RKO (cell line): ENCODE results near the gene PDE8A.
"Not testable (repeated sequence)": the region's sequence is repeated elsewhere in the genome, so short reads cannot be mapped to it uniquely, and the experiment has no call there.

Experiments
- DNase-seq: peaks from one replicate; pipeline ENCODE4 v3.0.0-alpha.2; 2016; ENCODE audit warnings: low spot score

The PDE8A gene

DNA sequence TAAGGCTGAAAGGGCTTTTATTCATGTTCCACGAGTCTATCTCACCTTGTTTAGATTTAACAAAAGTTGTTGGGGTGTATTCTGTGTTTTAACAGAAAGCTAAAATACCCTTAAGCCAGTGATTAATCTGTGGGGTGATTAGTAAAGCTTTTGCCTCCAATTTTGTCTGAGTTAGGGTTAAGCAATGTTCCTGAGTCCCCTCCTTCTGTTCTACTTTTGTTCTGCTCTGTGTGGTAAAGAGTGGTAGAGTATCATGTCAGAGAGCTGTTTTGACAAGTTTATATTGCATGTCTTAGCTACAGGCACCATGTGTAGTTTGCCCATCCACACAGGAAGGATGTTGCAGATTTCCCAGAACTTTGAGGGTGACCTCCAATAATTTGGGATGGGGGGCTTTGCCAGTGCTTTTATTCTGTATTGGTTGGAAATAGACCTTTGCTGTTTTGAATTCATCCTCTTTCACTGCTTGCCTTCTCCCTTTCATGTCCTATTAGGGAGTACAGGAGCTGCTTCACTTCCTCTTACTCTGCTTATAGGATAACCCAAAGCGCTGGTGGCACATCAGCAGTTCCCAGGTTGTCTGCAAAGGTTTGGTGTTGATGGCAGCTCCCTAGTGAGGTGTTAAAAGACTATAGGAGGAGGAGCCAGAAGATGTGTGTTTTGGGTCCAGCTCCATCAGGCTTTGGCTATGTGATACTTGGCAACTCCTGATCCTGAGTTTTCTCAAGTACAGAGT lies 7.4 kb downstream of the PDE8A start:
- no peak for DNase-seq

- no peak for DNase-seq
These were observed 8.9 kb downstream of the PDE8A start for GRCh38 chr15:84990507-84990906.

GRCh38 chr15:84991014-84991712 lies 9.5 kb downstream of the PDE8A start:
- no peak for DNase-seq

GRCh38 chr15:84992157-84992944 lies 10.7 kb downstream of the PDE8A start:
- DNase-seq = peak; percentile 74

DNA sequence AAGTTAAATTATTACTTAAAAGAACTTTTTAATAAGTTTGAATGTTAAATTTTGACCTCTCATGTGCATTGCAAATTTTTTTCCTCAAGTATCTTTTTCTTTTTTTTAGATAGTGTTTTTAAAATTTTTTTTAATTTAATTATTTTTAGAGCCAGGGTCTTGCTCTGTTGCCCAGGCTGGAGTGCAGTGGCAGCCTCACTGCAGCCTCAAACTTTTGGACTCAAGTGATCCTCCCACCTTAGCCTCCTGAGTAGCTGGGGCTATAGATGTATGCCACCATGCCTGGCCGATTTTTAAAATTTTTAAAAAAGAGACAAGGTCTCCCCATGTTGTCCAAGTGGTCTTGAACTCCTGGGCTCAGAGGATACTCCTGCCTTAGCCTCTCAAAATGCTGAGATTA lies 14.4 kb downstream of the PDE8A start:
- no peak for DNase-seq

DNA sequence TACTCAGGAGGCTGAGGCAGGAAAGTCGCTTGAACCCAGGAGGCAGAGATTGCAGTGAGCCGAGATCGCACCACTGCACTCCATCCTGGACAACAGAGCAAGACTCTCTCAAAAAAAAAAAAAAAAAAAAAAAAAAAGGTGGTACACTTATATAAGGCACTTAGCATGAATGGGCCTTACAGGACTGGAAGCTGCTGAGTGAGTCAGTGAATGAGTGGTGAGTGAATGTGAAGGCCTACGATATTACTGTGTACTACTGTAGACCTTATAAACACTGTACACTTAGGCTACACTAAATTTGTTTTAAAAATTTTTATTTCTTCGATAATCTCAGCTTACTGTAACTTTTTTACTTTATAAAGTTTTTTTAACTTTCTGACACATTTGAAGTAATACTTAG lies 15.1 kb downstream of the PDE8A start:
- DNase-seq = peak; percentile 67

DNA sequence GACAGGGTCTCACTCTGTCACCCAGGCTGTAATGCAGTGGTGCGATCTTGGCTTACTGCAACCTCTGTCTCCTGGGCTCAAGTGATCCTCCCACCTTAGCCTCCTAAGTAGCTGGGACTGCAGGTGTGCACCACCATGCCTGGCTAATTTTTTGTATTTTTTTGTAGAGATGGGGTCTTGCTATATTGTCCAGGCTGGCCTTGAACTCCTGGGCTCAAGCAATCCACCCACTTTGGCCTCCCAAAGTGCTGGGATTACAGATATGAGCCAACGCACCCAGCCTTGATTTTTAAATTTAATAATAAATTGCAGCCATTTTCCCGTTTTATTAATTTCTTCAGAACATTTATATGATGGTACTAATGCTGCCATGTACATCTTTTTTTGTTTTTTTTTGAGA lies 15.6 kb downstream of the PDE8A start:
- DNase-seq = not testable (repeated sequence)

GRCh38 chr15:85000189-85000864 lies 18.7 kb downstream of the PDE8A start:
- DNase-seq = no peak

DNA sequence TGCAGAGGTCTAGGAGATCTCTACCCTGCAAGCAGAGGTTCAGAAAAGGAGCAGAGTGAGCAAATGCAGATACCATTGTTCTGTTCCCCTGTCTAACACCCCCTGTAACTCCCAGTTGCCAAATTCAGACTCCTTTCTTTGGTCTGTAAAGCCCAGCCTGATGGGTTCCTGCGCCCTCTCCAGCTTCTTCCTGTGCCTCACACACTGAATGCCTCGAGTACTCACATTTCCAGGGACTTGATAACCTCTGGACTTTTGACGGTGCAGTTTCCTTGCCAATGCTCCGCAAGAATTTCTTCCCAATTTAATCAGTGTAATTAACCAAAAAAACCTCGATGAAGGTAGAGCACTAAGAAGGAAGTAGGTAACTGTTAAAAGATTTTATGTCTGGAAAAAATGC lies 19.3 kb downstream of the PDE8A start:
- DNase-seq = no peak

DNA sequence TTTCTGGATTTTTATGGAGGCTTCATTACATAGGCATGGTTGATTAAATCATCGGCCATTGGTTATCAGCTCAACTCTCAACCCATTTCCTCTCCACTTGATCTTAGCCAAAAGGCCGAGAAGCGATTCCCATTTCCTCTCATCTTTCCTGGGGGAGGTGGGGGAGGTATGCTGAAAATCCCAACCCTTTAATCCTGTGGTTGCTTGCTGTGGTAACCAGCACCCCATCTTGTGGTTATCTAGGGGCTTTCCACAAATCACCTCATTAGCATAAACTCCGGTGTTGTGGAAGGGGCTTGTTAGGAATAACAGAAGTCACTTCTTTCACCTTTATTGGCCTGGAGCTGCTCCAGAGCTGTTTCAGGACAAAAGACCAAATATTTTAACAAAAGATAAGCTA lies 20.9 kb downstream of the PDE8A start:
- DNase-seq = no peak

- no peak for DNase-seq
These were observed 22.1 kb downstream of the PDE8A start for GRCh38 chr15:85003593-85004312.

DNA sequence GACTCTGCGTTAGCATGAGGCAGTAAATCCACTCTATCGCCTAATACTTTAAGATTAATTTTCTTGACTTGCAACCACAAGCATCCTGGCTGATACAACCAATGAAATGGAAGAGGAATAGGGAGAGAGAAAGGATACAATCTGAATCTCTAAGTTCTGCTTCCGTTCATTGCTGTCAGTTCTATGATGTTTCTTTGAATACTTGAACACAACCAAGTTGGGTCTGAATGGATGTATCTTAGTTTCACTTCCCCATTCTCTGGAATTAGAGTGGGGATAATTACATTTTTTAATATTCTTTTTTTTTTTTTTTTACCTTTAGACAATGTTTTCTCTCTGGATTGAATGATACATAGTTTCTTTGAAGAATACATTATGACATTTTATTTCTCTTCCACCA lies 22.9 kb downstream of the PDE8A start:
- DNase-seq = no peak

DNA sequence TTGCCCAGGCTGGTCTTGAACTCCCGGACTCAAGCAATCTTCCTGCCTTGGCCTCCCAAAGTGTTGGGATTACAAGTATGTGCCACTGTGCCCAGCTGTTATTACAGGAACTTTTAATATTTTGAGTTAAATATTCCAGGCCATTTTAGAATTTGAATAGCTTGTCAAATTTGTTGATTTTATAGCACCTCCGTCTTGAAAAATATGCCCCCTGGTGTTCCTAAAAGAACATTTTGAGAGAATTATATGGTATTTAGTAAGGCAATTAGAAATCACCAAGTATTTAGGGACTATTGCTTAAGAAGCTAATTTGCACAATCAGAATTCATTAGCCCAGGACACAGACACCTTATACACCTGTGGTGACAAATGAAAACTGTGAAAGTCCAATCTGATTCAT lies 23.7 kb downstream of the PDE8A start:
- DNase-seq = no peak

DNA sequence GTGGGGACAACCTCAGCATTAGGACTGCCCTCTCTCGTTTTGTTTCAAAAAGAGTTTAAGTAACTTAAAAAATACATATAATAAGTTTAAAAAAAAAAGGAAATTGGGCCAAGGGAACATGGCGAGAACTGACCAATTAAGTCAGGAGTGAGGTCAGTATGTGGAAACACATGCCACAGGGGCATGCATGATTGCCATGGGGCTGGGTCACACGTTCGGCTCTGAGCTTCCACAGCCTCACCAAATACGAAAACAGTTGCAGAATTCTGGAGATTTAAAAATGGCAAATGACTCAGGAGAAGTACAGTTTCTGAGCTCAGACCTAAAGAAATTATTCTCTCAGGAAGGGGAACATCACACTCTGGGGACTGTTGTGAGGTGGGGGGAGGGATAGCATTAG lies 24.1 kb downstream of the PDE8A start:
- no peak for DNase-seq

GRCh38 chr15:85006201-85006600 lies 24.5 kb downstream of the PDE8A start:
- DNase-seq = no peak

GRCh38 chr15:85006655-85007054 lies 25.0 kb downstream of the PDE8A start:
- DNase-seq = no peak

DNA sequence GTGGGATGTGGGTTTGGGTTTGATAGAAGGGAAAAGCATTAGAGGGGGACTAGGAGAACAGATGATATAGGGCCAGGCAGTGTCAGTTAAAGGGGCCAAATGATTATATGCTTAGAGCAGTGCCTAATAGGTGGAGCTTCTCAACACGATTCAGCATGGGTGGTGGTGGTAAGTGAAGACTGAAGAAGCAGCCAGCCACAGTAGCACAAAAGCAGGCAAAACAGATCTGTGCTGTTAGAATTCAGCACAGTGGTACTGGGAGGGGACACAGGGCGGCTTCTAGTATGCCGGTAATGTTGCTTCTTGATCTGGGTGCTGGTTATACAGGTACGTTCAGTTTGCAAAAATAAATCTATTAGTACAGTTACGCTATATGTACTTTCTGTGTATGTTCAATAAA lies 25.5 kb downstream of the PDE8A start:
- DNase-seq = no peak

GRCh38 chr15:85007741-85008397 lies 26.2 kb downstream of the PDE8A start:
- DNase-seq = no peak

DNA sequence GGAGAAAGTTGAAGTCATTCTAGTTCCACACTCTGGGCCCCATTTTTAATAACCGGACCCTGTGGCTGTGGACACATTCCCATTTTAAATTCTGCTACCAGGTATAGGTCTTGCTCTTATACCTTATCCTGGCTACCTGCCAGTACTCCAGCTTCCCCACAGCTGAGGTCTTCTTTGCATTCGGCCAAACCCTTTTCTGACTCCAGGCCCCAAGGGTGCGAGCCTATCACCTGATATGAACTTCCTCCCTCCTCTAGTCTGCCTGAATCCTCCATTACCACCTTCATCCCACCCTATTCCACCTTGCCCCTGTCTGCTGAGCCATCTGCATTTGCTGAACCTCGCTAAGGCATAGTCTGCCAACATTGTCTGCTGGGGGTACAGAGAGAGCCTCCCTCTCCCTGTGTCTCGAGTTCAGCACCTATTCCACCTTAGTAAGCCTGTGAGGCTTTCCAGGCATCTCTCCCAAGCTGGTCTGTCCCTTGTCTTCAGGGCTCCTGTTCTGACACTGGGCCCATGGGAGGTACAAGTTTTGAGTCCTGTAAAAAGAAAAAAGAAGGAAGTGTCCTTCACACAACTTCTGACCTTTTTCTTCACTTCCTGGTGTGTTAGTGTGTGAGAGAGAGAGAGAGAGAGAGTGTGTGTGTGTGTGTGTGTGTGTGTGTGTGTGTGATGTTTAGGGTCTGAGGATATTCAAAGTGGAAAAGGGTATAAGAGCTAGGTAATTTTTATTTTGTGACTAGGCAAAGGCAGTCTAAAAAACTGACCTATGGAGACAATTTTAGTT lies 27.0 kb downstream of the PDE8A start:
- DNase-seq = no peak

DNA sequence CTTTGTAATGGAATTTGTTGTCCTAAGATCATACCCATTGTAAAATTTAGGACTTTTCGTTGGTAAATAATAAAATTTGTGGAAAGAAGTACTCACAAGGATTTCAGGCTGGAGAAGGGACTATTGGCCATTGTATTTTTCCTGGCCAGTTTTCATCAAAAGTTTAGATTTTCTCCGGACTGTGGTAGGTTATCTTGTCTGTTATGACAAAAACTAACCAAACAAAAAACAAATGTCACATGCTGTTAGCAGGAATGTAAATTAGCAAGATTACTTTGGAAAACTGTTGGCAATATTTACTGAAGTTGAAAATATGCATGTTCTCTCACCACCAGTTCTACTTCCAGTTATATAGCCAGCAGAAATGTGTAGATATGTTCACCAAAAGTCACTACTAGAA lies 27.8 kb downstream of the PDE8A start:
- no peak for DNase-seq

- DNase-seq = no peak
These were observed 28.4 kb downstream of the PDE8A start for GRCh38 chr15:85010071-85010385.
